ENCODE data around the gene CDC40. TPM values are rescaled to one million over a fixed set of nuclear protein-coding genes. Genes with fewer than 3 reads are reported as not detected.

The CDC40 gene
- total RNA-seq, 4 donors from 2014 or later = 14.6 to 19.7 (median 16.5) TPM

- intact Hi-C loops (cut with DNase I; ENCODE audit: low total_unique reads) (no loop called here), in situ Hi-C loops (cut with MboI; ENCODE audit: low sequenced_read_pairs in 4 of 4) (no loop called here)
- Histone ChIP-seq H3K9me3 (no peaks in the 10 kb centered on the region), H3K4me1 (no peaks in the 10 kb centered on the region), H3K27ac (no peak overlapping the region), H3K4me3 (no peak overlapping the region), H3K27me3 (no peaks in the 10 kb centered on the region), H3K36me3 (no peaks in the 10 kb centered on the region)
- TF ChIP-seq POLR2A (IDR thresholded peaks at IDR 0.05) = no peak
- no peak for TF ChIP-seq CTCF (IDR thresholded peaks at IDR 0.05 in 4 of 5, conservative IDR thresholded peaks at IDR 0.05 in 1 of 5)
- no peak for DNase-seq
- no peak for ATAC-seq
Measured at GRCh38 chr6:110147870-110148269, 32.4 kb upstream of the CDC40 start.

GRCh38 chr6:110158479-110158878 is 21.7 kb upstream of the CDC40 start:
- Histone ChIP-seq H3K9me3 (no peaks in the 10 kb centered on the region), H3K4me3 (no peak overlapping the region), H3K27ac (no peak overlapping the region), H3K27me3 (no peaks in the 10 kb centered on the region), H3K36me3 (no peaks in the 10 kb centered on the region), H3K4me1 (no peaks in the 10 kb centered on the region)
- in situ Hi-C loops (cut with MboI; ENCODE audit: low sequenced_read_pairs in 4 of 4) = no loop called here
- ATAC-seq = no peak
- intact Hi-C loops (cut with DNase I; ENCODE audit: low total_unique reads) = no loop called here
- no peak for TF ChIP-seq CTCF (IDR thresholded peaks at IDR 0.05 in 4 of 5, conservative IDR thresholded peaks at IDR 0.05 in 1 of 5)
- no peak for DNase-seq

- ATAC-seq = no peak
- H3K36me3 ChIP-seq = no peaks in the 10 kb centered on the region
- in situ Hi-C loops (cut with MboI; ENCODE audit: low sequenced_read_pairs in 4 of 4) = no loop called here
- no peak overlapping the region for H3K4me3 ChIP-seq
- DNase-seq = no peak
- intact Hi-C loops (cut with DNase I; ENCODE audit: low total_unique reads) = no loop called here
- no peak for TF ChIP-seq POLR2A (IDR thresholded peaks at IDR 0.05)
- TF ChIP-seq CTCF (IDR thresholded peaks at IDR 0.05 in 4 of 5, conservative IDR thresholded peaks at IDR 0.05 in 1 of 5) = no peak
- H3K4me1 ChIP-seq = no peaks in the 10 kb centered on the region
- no peaks in the 10 kb centered on the region for H3K9me3 ChIP-seq
- H3K27me3 ChIP-seq = no peaks in the 10 kb centered on the region
- no peak overlapping the region for H3K27ac ChIP-seq
Measured at GRCh38 chr6:110170081-110170480, 10.1 kb upstream of the CDC40 start.

- H3K9me3 ChIP-seq = no peaks in the 10 kb centered on the region
- H3K4me1 ChIP-seq = peaks cover 4 to 5% of the 10 kb centered on the region in 2 donors
- peaks cover 0 to 6% (median 0%) of the 10 kb centered on the region in 3 donors for H3K27me3 ChIP-seq
- DNase-seq (no peak), ATAC-seq (no peak)
- no peaks in the 10 kb centered on the region for H3K36me3 ChIP-seq
- H3K27ac ChIP-seq = no peak overlapping the region
- intact Hi-C loops (cut with DNase I; ENCODE audit: low total_unique reads) (no loop called here), in situ Hi-C loops (cut with MboI; ENCODE audit: low sequenced_read_pairs in 4 of 4) (no loop called here)
- H3K4me3 ChIP-seq = no peak overlapping the region
- no peak for TF ChIP-seq CTCF (IDR thresholded peaks at IDR 0.05 in 4 of 5, conservative IDR thresholded peaks at IDR 0.05 in 1 of 5)
Measured at GRCh38 chr6:110173506-110174132, 6.6 kb upstream of the CDC40 start.
